SK-N-SH (cell line): ENCODE data around the gene IL3. TPM values are rescaled to one million over a fixed set of nuclear protein-coding genes. Genes with fewer than 3 reads are reported as not detected.

Source experiments
- CTCF ChIA-PET: fragments of 300-600, 350-600 bp; formaldehyde crosslinking; extraction: SDS; loops from one replicate; lab custom pipeline; 2021; lab: Yijun Ruan, JAX
- POLR2A ChIA-PET: fragments of 350-600 bp; sonication (Branson Sonifier 250); formaldehyde crosslinking; extraction: SDS; loops from one replicate; lab custom pipeline; 2020; ENCODE audit warnings: antibody characterized with exemption, inconsistent platforms; lab: Yijun Ruan, JAX
- DNase-seq: peaks from one replicate; pipeline ENCODE4 v3.0.0; 2012
- H2AFZ ChIP-seq: fragments of 200-600 bp; sonication (generic); 2 replicates; pipeline ENCODE4 v1.8.1; 2016; ENCODE audit warnings: antibody characterized with exemption, mild to moderate bottlenecking, low read depth
- H3F3A ChIP-seq: fragments of 200-600 bp; sonication (generic); replicated peaks from 2 replicates; pipeline ENCODE3; 2016; ENCODE audit warnings: antibody characterized with exemption, mild to moderate bottlenecking; ENCODE audit not compliant: insufficient read depth
- H3K27ac ChIP-seq, 2 experiments: fragments of 200-500 bp in 1 of 2; fragments of 200-600 bp in 1 of 2; sonication (Bioruptor generic) in 1 of 2; sonication (generic), shearing (Covaris generic) in 1 of 2; 2 replicates each; pipeline versions ENCODE4 v1.5.1 to v1.6.1; 2014 to 2016; ENCODE audit warnings: low read depth in 2 of 2, inconsistent platforms in 1 of 2, low read length in 1 of 2, mild to moderate bottlenecking in 1 of 2, mixed read lengths in 1 of 2
- H3K27me3 ChIP-seq: fragments of 200-600 bp; sonication (generic), shearing (Covaris generic); 2 replicates; pipeline ENCODE4 v1.6.1; 2016; ENCODE audit warnings: mixed run types; ENCODE audit not compliant: insufficient read depth
- H3K36me3 ChIP-seq, 2 experiments: fragments of 200-500 bp in 1 of 2; fragments of 200-600 bp in 1 of 2; sonication (Bioruptor generic) in 1 of 2; sonication (generic) in 1 of 2; replicated peaks in 1 of 2; 2 replicates each; pipeline versions ENCODE3 to v1.5.1; 2014 to 2016; ENCODE audit warnings: low read length in 1 of 2, mild to moderate bottlenecking in 1 of 2; ENCODE audit not compliant: insufficient read depth in 2 of 2, control insufficient read depth in 1 of 2
- H3K4me1 ChIP-seq, 2 experiments: fragments of 200-500 bp in 1 of 2; fragments of 200-600 bp in 1 of 2; sonication (Bioruptor generic) in 1 of 2; sonication (generic), shearing (Covaris generic) in 1 of 2; 2 replicates each; pipeline versions ENCODE4 v1.5.1 to v1.6.1; 2014 to 2016; ENCODE audit warnings: low read depth in 1 of 2, low read length in 1 of 2, mixed run types in 1 of 2; ENCODE audit not compliant: insufficient read depth in 2 of 2, control insufficient read depth in 1 of 2
- H3K4me2 ChIP-seq: fragments of 200-600 bp; sonication (generic), shearing (Covaris generic); 2 replicates; pipeline ENCODE4 v1.6.1; 2017; ENCODE audit warnings: mixed run types
- H3K4me3 ChIP-seq, 2 experiments: fragments of 200-500 bp in 1 of 2; fragments of 200-600 bp in 1 of 2; sonication (Bioruptor generic) in 1 of 2; sonication (generic), shearing (Covaris generic) in 1 of 2; 2 replicates each; pipeline versions ENCODE4 v1.5.1 to v1.8.1; 2014 to 2016; ENCODE audit warnings: low read depth in 2 of 2, inconsistent platforms in 1 of 2, low read length in 1 of 2, mild to moderate bottlenecking in 1 of 2, mixed read lengths in 1 of 2, moderate library complexity in 1 of 2
- H3K79me2 ChIP-seq: fragments of 200-600 bp; sonication (generic); 2 replicates; pipeline ENCODE4 v1.8.1; 2017; ENCODE audit warnings: mild to moderate bottlenecking; ENCODE audit not compliant: insufficient read depth
- H3K9ac ChIP-seq: fragments of 200-600 bp; sonication (generic); 2 replicates; pipeline ENCODE4 v1.6.1; 2017; ENCODE audit warnings: mixed run types
- H3K9me2 ChIP-seq: fragments of 200-600 bp; sonication (generic); 2 replicates; pipeline ENCODE4 v1.6.1; 2017; ENCODE audit warnings: mixed run types
- H3K9me3 ChIP-seq: fragments of 200-600 bp; sonication (generic); 2 replicates; pipeline ENCODE4 v1.6.1; 2017; ENCODE audit warnings: mixed run types, mild to moderate bottlenecking, moderate library complexity
- H4K20me1 ChIP-seq: fragments of 200-600 bp; sonication (generic); 2 replicates; pipeline ENCODE4 v1.6.1; 2017; ENCODE audit warnings: mild to moderate bottlenecking, mixed run types; ENCODE audit not compliant: insufficient read depth
- CHD2 ChIP-seq: fragments of 150-350 bp; IDR thresholded peaks from 2 replicates; pipeline ENCODE4 v1.6.1; 2018; ENCODE audit warnings: low read length; ENCODE audit not compliant: partially characterized antibody
- EP300 ChIP-seq, 2 experiments: IDR thresholded peaks; 2 replicates each; pipeline versions ENCODE4 v1.4.0 to v1.6.1; 2012; ENCODE audit warnings: borderline replicate concordance in 1 of 2, low read depth in 1 of 2, low read length in 1 of 2
- EZH2phosphoT487 ChIP-seq: fragments of 200-600 bp; sonication (generic); IDR thresholded peaks from 2 replicates; pipeline ENCODE4 v1.6.1; 2017; ENCODE audit warnings: low read depth, mixed run types, mild to moderate bottlenecking, antibody characterized with exemption, moderate library complexity, borderline replicate concordance
- FOSL2 ChIP-seq: IDR thresholded peaks from 2 replicates; pipeline ENCODE4 v1.4.0; 2012; ENCODE audit warnings: low read depth, mild to moderate bottlenecking, moderate library complexity, borderline replicate concordance
- FOXJ3 ChIP-seq: sonication (generic); formaldehyde crosslinking; IDR thresholded peaks from 2 replicates; pipeline ENCODE4 v1.5.1; 2020; ENCODE audit warnings: mild to moderate bottlenecking, missing genetic modification reagents
- FOXM1 ChIP-seq: IDR thresholded peaks from 2 replicates; pipeline ENCODE4 v1.4.0; 2012; ENCODE audit warnings: low read depth, mild to moderate bottlenecking
- GABPA ChIP-seq: IDR thresholded peaks from 2 replicates; pipeline ENCODE4 v1.4.0; 2012; ENCODE audit warnings: low read depth, mild to moderate bottlenecking
- JUND ChIP-seq: IDR thresholded peaks from 2 replicates; pipeline ENCODE4 v1.4.0; 2012
- MAX ChIP-seq: IDR thresholded peaks from 2 replicates; pipeline ENCODE4 v1.4.0; 2012; ENCODE audit warnings: low read depth
- MXI1 ChIP-seq: IDR thresholded peaks from 2 replicates; pipeline ENCODE4 v1.6.1; 2012; ENCODE audit warnings: mild to moderate bottlenecking, low read depth, low read length, improper control_type of control experiment
- PBX3 ChIP-seq: IDR thresholded peaks from 2 replicates; pipeline ENCODE4; 2012
- RAD21 ChIP-seq: IDR thresholded peaks from 2 replicates; pipeline ENCODE4 v1.6.1; 2012; ENCODE audit warnings: mild to moderate bottlenecking, low read length
- REST ChIP-seq: IDR thresholded peaks from 2 replicates; pipeline ENCODE4 v1.6.1; 2012; ENCODE audit warnings: mild to moderate bottlenecking, low read depth, low read length, moderate library complexity
- TAF1 ChIP-seq: IDR thresholded peaks from 2 replicates; pipeline ENCODE4 v1.6.1; 2012; ENCODE audit warnings: low read depth, mild to moderate bottlenecking, low read length, moderate library complexity, borderline replicate concordance
- WGBS: methylation state at CpG from one replicate; pipeline ENCODE4 v1.1.6; 2017; ENCODE audit warnings: low lambda C conversion rate; 5-methylcytosine and 5-hydroxymethylcytosine counted together
- polyA plus RNA-seq, 3 experiments: library from polyadenylated mRNA; depleted of rRNA; stranded (reverse); fragments of >200 nt; gene quantifications; 2 replicates each; pipeline ENCODE4 v1.2.3, GENCODE V29; 2012
- TF ChIP-seq, protein P1 (sequence below): IDR thresholded peaks from 2 replicates; pipeline ENCODE4 v1.4.0; 2012; ENCODE audit warnings: low read depth, borderline replicate concordance
- TF ChIP-seq, protein P2 (sequence below): fragments of 200-600 bp; sonication (generic); IDR thresholded peaks from 2 replicates; pipeline ENCODE4 v1.6.1; 2017; ENCODE audit warnings: antibody characterized with exemption, mild to moderate bottlenecking, moderate library complexity
- TF ChIP-seq, protein P3 (sequence below): fragments of 150-350 bp; IDR thresholded peaks from 2 replicates; pipeline ENCODE4 v1.6.1; 2017; ENCODE audit warnings: antibody characterized with exemption, low read length, low read depth, borderline replicate concordance
- TF ChIP-seq, protein P4 (sequence below): IDR thresholded peaks from 2 replicates; pipeline ENCODE4 v1.4.0; 2012; ENCODE audit warnings: low read depth, borderline replicate concordance

Gene IL3
- polyA plus RNA-seq, 1 of the 3 experiments (the other 2 are of a cell fraction), result not detected

DNA sequence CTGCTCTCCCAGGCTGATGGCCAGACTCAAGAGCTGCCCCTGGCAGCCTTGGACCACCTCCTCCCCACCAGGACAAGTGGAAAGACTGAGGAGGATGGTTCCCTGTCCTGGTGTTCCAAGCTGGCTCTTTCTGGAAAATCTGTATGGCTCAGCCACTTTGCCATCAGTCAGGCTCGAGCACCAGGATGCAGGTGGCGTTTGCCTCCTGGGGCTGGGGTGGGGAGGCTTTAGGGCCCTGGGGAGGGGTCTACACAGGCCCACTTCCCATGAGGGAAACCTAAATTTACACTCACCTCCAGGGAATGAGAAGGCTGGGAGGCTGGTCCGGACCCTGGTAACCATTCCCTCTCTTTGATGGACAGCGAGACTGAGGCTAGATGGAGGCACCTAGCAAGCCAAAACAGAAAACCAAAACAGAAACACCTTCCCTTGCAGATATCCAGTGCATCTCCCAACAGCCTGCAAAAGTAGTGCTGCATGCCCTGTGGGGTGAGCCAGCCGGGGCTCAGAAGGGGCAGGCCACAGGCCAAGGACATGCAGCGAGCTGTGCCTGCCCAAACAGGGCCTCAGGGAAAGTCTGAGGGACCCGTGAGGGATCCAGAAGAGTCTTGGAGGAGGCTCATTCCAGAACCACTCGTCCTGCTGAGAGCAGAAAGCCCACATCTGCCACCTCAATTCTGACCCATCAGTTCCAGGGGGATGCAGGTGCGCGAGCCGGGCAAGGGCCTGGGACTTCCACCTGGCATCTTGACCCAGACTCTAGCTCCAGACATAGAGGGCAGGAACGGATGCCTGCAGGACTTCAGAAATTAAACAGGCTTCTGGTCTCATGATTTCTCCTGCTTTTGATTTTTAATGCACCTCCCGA is 7.7 kb downstream of the IL3 start:
- CTCF ChIA-PET, result interaction anchor here (1.0 to 6.5 kb wide), 5 partner anchors 12 to 480 kb away, joined by 3 to 67 read pairs (median 3); no protein-coding TSS in a partner anchor

More for the DNA sequence above, 7.7 kb downstream of the IL3 start:
- Histone ChIP-seq H3F3A (no peaks in the 10 kb centered on the region), H3K79me2 (no peaks in the 10 kb centered on the region), H3K4me3 (no peak overlapping the region), H3K9me3 (no peaks in the 10 kb centered on the region), H3K9me2 (no peaks in the 10 kb centered on the region), H2AFZ (no peak overlapping the region), H3K27ac (no peak overlapping the region), H3K27me3 (no peaks in the 10 kb centered on the region), H4K20me1 (no peaks in the 10 kb centered on the region), H3K4me2 (no peak overlapping the region), H3K4me1 (peaks cover 0 to 1% of the 10 kb centered on the region in 2 experiments; a peak in 1 of 4 replicates), H3K9ac (no peak overlapping the region), H3K36me3 (no peaks in the 10 kb centered on the region)
- WGBS, result 90% methylated on average over 10 of the region's 13 CpGs
- TF ChIP-seq, protein P1, sequence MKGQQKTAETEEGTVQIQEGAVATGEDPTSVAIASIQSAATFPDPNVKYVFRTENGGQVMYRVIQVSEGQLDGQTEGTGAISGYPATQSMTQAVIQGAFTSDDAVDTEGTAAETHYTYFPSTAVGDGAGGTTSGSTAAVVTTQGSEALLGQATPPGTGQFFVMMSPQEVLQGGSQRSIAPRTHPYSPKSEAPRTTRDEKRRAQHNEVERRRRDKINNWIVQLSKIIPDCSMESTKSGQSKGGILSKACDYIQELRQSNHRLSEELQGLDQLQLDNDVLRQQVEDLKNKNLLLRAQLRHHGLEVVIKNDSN, result no peak
- TF ChIP-seq MXI1 (no peak), EP300 (IDR thresholded peaks at IDR 0.05; ENCODE audit: borderline replicate concordance in 1 of 2, low read depth in 1 of 2, low read length in 1 of 2) (no peak), RAD21 (no peak), GABPA (no peak), FOXJ3 (CRISPR knock-in tag) (no peak), MAX (no peak), JUND (no peak), FOSL2 (no peak), FOXM1 (no peak), REST (no peak), TAF1 (no peak), PBX3 (no peak), EZH2phosphoT487 (no peak), CHD2 (no peak)
- TF ChIP-seq, protein P2, sequence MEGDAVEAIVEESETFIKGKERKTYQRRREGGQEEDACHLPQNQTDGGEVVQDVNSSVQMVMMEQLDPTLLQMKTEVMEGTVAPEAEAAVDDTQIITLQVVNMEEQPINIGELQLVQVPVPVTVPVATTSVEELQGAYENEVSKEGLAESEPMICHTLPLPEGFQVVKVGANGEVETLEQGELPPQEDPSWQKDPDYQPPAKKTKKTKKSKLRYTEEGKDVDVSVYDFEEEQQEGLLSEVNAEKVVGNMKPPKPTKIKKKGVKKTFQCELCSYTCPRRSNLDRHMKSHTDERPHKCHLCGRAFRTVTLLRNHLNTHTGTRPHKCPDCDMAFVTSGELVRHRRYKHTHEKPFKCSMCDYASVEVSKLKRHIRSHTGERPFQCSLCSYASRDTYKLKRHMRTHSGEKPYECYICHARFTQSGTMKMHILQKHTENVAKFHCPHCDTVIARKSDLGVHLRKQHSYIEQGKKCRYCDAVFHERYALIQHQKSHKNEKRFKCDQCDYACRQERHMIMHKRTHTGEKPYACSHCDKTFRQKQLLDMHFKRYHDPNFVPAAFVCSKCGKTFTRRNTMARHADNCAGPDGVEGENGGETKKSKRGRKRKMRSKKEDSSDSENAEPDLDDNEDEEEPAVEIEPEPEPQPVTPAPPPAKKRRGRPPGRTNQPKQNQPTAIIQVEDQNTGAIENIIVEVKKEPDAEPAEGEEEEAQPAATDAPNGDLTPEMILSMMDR, result no peak
- TF ChIP-seq, protein P3, sequence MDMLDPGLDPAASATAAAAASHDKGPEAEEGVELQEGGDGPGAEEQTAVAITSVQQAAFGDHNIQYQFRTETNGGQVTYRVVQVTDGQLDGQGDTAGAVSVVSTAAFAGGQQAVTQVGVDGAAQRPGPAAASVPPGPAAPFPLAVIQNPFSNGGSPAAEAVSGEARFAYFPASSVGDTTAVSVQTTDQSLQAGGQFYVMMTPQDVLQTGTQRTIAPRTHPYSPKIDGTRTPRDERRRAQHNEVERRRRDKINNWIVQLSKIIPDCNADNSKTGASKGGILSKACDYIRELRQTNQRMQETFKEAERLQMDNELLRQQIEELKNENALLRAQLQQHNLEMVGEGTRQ, result no peak
- TF ChIP-seq, protein P4, sequence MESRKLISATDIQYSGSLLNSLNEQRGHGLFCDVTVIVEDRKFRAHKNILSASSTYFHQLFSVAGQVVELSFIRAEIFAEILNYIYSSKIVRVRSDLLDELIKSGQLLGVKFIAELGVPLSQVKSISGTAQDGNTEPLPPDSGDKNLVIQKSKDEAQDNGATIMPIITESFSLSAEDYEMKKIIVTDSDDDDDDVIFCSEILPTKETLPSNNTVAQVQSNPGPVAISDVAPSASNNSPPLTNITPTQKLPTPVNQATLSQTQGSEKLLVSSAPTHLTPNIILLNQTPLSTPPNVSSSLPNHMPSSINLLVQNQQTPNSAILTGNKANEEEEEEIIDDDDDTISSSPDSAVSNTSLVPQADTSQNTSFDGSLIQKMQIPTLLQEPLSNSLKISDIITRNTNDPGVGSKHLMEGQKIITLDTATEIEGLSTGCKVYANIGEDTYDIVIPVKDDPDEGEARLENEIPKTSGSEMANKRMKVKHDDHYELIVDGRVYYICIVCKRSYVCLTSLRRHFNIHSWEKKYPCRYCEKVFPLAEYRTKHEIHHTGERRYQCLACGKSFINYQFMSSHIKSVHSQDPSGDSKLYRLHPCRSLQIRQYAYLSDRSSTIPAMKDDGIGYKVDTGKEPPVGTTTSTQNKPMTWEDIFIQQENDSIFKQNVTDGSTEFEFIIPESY, result no peak
- POLR2A ChIA-PET, result no interaction called here
- no peak for DNase-seq
